ENCODE data around the gene ATG9B.
A peak's percentile ranks its signal among the peaks of the same experiment; 100 is the strongest.

ATG9B gene

GRCh38 chr7:150977382-150978125 is 46.7 kb downstream of the ATG9B start:
- no peak for DNase-seq

GRCh38 chr7:150976529-150977381 is 47.5 kb downstream of the ATG9B start:
- DNase-seq: no peak

- DNase-seq: no peak
Measured at GRCh38 chr7:150975536-150976319, 48.6 kb downstream of the ATG9B start.

GRCh38 chr7:150974468-150975391 is 49.6 kb downstream of the ATG9B start:
- DNase-seq: peak; percentile 79

DNA sequence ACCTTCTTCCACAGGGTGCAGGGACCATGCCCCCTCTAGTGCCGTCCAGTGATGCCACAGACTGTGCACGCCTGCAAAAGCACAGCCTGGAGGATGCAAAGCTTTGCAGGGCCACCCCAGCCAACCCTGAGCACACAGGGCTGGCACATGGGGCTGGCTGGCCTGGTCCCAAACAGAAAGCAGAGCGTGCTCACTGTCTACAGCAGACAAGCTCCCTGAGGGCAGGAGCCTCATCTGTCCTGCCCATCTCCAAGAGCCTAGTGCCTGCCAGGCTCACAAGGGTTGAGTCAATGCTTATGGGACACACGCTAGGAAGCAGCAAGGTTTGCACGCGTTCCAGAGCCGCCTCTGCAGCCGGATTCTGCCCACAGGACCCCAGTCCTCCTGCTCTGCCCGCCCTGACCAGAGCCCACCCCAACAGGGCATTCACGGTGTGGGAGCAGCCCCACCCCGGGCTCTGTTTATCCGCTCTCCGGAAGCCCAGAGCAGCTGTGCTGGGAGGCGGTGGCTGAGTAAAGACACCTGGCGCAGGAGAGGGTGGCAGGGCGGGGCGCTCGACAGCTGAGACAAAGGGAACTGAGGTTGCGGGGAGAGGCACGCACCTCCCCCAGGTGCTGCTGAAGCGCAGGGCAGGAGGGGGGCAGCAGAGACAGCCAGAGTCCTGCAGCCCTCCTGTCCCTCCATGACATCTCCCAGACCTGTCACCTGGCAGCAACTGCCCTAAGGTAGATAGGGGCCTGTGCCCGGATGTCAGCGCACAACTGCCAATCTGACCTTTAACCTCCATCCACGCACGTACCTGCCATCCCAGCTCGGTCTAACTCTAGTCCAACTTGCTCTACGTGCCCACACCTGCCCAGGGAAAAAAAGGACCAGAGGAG is 50.5 kb downstream of the ATG9B start:
- no peak for DNase-seq

GRCh38 chr7:150972741-150973140 is 51.6 kb downstream of the ATG9B start:
- no peak for DNase-seq

DNA sequence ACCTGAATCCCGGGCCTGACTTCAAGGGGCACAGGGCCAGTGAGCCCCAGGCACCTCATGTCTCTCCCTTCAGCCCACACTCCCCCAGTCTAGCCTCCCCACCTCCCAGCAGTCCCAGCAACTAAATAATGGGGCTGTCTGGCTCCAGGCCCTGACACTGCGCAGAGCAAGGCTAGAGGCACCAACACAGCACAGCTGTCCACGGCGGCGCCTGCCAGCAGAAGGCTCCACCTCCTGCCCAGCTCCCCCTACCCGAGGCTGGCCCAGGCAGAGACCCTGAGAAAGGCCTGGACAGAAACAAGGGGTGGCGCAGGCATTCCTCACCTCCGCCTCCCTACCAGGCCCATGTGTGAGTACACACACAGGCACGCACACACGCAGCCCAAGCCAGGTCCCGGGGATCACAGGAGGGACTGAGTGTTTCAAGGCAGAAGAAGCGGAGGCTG is 52.2 kb downstream of the ATG9B start:
- DNase-seq: no peak

DNA sequence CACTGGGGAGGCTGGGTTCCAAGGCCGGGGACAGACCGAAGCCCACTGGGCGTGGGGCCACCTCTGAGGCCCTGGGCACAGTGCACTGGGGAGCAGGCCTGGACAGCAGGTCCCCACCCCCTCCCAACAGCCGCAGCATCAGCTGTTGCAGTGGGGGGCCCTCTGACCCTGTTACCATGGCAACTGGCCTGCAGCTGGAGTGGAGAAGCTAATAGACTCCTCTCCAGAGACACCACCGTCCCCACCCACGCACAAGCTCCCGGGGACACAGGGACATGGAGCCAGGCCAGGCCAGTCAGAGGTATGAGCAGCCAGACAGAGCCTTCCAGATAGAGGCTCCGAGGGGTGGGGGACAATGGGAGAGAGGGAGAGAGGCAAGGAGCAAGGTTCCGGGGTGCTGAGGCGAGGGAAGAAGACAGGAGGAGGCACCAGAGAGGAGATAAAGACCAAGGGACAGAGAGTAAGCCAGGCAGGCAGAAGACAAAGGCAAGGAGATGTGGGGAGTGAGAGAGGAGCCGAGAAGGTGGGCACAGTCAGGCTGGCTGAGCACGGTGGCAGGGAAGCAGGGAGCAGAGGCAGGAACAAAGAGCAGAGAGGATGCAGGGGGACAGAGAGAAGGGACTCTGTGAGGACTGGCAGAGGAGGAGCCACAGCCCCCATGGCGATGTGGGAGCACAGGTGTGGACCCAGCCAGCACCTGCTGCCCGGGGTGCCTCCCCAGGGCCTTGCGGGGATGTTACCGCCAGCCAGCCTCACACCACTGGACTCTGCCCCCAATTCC is 52.9 kb downstream of the ATG9B start:
- no peak for DNase-seq

DNA sequence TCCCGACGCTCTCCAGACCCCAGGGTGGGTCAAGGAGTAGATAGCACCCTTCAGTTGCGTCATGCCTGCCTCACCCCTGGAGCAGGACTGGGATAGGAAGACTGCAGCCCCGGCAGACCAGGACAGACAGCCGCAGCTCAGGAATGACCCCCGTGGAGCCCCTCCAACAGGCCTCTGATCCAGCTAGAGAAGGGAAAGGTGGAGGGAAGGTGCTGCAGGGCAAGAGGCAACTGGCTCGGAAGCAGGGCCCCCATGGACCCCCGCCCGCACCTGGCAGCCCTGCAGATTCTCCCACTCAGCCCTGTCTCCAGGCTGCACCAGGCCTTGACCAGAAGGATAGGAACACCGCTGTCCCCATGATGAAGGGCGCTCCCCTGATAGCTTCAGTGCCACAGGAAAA is 53.9 kb downstream of the ATG9B start:
- DNase-seq: no peak

DNA sequence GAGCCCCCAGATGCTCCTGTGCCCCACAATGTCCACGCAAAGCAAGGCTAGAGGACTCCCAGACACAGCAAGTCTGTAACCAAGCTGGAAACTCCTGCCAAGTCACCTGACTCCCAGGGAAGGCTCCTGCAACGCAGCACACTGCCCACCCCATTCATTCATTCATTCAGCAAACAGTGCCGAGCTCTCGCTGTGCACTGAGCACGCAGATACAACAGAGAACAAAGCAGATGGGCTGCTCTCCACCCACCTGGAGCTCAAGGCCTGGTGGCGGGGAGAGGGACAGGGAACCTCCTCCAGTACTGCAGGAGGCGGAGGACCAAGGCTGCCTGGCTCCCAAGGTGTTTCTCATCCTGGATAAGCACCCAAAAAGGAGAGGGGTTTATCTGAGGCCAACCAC is 54.8 kb downstream of the ATG9B start:
- DNase-seq: no peak

DNA sequence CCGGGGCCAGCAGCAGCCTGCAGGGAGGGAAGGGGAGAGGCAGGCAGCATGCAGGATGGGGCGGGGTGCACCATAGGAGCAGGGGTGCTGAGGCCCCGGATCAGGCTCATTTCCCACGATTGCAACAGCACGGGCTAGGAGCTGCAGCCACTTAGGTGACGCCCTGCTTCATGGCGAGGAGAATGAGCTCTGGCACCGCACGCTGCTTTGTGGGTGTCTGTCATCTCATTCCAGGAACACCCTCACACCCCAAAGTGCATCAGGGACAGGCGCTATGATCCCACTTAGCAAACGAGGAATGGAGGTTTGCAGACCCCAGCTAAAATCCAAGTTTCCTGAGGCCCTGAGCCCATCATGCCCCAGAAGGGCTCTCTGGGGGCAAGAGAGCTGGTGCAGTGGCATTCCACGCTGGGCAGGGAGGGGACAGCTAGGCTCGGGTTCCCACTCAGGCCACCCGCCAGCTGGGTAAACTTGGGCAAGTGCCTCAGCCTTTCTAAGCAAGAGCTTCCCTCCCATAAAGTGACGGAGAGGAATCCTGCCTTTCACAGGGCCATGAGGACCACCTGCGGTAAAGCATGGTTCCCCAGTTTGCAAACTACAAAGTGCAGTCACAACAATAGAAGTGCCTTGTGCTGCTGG is 55.4 kb downstream of the ATG9B start:
- DNase-seq: no peak

GRCh38 chr7:150968056-150968733 is 56.1 kb downstream of the ATG9B start:
- DNase-seq: no peak

- DNase-seq: no peak
Measured at GRCh38 chr7:150967349-150967748, 56.9 kb downstream of the ATG9B start.

DNA sequence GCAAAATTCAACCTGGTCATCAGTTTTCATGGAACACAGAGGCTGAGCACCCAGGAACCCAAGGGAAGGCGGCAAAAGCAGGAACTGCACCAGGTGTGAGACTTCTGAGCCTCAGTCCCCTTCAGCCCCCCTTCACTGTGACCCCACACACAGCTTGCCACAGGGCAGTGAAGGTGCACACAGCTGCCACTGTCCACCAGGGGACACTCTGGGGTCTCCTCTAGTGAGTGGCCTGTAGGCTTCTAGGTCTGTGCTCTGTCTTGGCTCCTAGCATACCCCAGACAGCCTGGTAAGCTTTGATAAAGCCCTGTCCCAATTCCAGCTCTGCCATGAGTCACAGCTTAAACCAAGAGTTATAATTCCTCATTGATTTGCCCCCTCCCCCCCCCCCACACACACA is 58.3 kb downstream of the ATG9B start:
- no peak for DNase-seq

- DNase-seq: no peak
Measured at GRCh38 chr7:150965273-150965830, 58.9 kb downstream of the ATG9B start.
